GM18907 (cell line): ENCODE results near the gene RABL3.
"Not testable (repeated sequence)": the region's sequence is repeated elsewhere in the genome, so short reads cannot be mapped to it uniquely, and the experiment has no call there.

Experiments used
- ATAC-seq: cut with Tn5 transposase; IDR thresholded peaks from one replicate; pipeline ENCODE4 v1.9.1; 2021; ENCODE audit warnings: mild to moderate bottlenecking, moderate library complexity; ENCODE audit not compliant: unreplicated experiment

The RABL3 gene

DNA sequence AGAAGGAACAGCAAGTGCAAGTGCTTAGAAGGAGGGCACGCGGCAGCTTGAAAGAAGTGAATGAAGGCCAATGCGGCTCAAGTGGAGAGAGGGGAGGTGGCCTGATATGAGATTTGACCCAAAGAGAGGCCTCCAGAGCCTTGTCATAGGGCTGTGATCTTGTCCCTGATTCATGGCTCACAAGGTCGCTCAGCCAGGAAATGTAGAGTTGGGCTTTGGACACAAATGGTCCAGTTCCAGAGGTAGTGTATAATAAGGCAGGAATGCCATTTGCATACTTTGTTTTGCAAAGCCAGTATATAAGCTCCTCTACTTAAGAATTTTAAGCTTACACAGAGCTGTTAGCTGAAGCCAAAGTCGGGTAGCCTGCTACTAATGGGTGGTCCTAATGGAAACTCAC, 94.0 kb downstream of the RABL3 start:
- no peak for ATAC-seq

DNA sequence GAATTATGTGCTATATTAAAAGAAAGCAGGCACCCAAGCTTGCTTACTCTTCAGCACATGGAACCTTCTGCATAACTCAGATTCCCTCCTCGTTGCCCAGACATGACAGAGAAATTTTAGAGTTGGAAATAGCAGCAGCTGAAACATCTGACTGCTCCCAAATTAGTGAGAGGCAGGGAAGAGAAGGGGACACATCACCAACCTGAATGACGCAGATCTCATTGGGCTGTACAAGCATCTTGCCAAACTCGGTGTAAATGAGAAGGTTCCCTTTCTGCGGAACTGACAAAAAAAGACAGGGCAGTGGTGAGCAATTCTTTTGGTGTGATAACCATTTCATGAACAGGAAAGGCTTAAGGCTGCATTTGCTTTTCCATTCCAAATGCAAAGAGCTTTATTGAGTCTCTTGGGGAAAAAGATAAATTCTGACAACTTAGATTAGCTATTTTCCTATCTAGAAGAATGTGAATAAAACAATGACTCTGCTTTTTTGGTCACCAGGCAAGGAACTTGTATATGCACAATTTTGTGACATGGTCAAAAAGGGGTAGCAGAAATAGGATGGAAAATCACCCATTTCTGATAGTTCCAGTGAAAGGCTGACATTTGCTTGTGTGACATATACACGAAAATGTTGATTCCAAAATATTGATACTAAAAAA, 95.4 kb downstream of the RABL3 start:
- ATAC-seq = no peak

GRCh38 chr3:120645083-120645845, 97.1 kb downstream of the RABL3 start:
- ATAC-seq = no peak

GRCh38 chr3:120642368-120642948, 99.9 kb downstream of the RABL3 start:
- no peak for ATAC-seq

DNA sequence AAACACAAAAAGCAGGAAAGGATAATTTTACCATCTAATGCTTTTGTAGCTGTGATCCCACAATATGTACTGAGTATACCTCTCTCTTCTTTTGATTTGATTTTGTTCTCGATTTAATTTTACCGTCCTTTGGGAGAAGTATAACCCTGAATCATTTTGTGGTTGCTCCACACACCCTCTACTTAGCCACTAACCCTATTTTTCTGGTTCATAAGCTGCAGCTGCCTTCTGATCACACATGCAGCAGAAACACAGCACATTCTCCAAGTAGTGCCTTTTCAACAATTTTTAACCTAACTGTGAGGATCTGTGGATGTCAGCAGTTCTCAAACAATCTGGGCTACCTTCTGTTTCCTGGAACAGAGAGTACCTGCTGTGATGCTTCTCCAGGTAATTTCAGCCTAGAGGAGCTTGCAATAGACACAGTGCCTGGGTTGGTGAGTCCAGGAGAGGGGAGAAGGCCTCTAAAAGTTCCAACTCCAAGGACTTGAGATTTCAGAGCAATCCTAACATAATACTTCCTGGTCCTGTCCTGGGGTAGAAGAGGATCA, 100.5 kb downstream of the RABL3 start:
- ATAC-seq = no peak

DNA sequence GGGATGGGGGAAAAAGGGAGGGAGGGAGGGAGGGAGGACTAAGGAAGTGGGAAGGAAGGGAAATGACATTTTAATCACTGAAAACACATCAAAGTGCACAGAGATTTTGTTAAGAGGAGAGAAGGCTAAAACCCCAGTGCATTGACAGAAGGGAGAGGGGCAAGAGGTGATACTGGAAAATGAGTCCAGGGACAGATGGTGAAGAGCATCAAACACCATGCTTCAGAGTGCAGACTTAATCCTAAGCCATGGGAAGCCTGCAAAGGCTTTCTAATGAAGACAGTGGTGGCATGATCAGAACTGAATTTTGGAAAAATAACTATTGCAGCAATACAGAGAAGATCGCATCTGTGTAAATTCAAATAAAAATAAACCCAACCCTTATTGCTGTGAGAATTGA, 102.1 kb downstream of the RABL3 start:
- ATAC-seq = no peak

DNA sequence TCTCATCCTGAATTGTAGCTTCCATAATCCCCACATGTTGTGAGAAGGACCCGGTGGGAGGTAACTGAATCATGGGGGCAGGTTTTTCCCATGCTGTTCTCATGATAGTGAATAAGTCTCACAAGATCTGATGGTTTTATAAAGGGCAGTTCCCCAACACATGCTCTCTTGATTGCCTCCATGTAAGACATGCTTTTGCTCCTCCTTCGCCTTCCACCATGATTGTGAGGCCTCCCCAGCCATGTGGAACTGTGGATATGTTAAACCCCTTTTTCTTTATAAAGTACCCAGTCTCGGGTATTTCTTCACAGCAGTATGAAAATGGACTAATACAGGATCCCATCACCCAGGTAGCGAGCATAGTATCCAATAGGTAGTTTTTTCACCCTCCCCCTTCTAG, 103.5 kb downstream of the RABL3 start:
- not testable (repeated sequence) for ATAC-seq

DNA sequence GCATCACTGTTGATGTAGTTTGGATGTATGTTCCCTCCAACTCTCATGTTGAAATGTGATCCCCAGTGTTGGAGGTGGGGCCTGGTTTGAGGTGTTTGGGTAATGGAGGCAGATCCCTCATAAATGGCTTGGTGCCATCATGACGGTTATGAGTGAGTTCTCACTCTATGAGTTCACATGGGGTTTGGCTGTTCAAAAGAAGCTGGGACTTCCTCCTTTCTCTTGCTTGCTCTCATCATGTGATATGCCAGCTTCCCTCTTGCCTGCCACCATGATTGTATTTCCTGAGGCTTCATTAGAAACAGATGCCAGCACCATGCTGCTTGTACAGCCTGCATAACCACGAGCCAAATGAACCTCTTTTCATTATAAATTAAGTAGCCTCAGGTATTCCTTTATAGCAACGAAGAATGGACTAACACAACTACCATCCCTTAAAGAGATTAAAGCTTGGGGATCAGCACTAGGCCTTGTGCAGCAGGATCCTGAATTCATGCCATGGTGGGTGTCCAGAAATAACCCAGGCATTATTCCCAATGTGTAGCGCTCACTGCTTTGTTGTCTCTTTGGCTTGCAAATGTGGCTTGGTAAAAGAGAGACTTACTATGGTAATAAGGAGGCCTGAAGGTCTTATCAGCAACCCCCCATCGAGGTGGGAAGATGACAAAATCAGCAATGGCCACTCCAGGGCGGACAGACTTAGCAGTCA, 104.3 kb downstream of the RABL3 start:
- ATAC-seq = no peak

DNA sequence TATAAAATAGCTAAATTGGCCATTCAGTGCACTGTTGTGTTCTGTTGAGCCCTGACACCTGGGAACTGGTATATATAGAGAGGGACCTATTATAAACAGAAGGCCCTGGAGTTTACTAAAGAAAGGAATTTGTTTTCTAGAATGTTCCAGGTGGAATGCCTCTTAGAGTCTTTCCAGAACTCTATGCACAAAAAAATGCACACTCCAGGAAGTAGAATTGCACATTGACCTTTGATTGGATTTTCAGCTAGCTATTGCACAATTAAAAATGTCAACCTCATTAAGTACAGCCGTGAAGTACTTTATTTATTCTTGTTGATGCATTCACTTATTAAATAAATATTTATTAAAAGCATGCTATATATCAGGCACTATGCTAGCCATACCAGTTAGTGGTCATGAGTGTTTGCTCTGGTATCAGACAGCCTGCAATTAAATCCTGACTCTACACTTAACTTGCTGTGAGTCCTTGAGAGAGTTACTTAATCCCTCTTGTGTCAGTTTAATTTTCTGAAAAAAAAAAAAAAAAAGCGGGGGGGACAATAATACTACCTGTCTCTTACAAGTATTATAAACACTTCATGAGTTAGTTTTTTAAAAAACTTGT, 105.4 kb downstream of the RABL3 start:
- no peak for ATAC-seq
